ENCODE results near the gene GRK3. TPM values are rescaled to one million over a fixed set of nuclear protein-coding genes. Genes with fewer than 3 reads are reported as not detected.

GRK3 gene
- total and polyA plus RNA-seq, 2 donors (not counting 3 experiments of a cell fraction or from before 2014, with no cell fraction given) = 0.68 to 4.4 TPM

GRCh38 chr22:25546242-25546641, 18.2 kb upstream of the GRK3 start:
- dilution Hi-C loops (cut with MboI; ENCODE audit: extremely low pct_ligation_motif_present, low sequenced_read_pairs) (no loop called here), intact Hi-C loops (cut with micrococcal nuclease) (no loop called here)
- no TSS peak for BruUV-seq (replicated peaks)
- DNase-seq (ENCODE audit: low read depth, low spot score) = no peak
- Histone ChIP-seq H4K20me1 (replicated peaks; ENCODE audit: control insufficient read depth, extremely low read depth, insufficient read depth, low read length) (no peaks in the 10 kb centered on the region), H2AFZ (ENCODE audit: low read depth, low read length) (no peak overlapping the region), H3K27ac (ENCODE audit: insufficient read depth, low read depth, low read length) (no peak overlapping the region), H3K9ac (replicated peaks; ENCODE audit: extremely low read depth, insufficient read depth, low read length) (no peak overlapping the region), H3K4me3 (replicated peaks in 1 of 3; ENCODE audit: insufficient read depth in 1 of 3, low read depth in 1 of 3, low read length in 3 of 3) (no peak overlapping the region), H3K27me3 (ENCODE audit: control insufficient read depth in 2 of 2, insufficient read depth in 2 of 2, low read length in 2 of 2) (peaks cover 0 to 8% of the 10 kb centered on the region in 2 experiments), H3K36me3 (ENCODE audit: control insufficient read depth in 2 of 2, extremely low read depth in 1 of 2, insufficient read depth in 2 of 2, low read length in 2 of 2) (no peaks in the 10 kb centered on the region), H3K9me1 (replicated peaks; ENCODE audit: control insufficient read depth, extremely low read depth, insufficient read depth, low read length) (no peaks in the 10 kb centered on the region), H3K4me2 (ENCODE audit: insufficient read depth, low read length) (no peak overlapping the region), H3K79me2 (ENCODE audit: control insufficient read depth, insufficient read depth, low read length) (no peaks in the 10 kb centered on the region), H3K4me1 (ENCODE audit: control insufficient read depth, extremely low read depth, insufficient read depth, low read length) (no peaks in the 10 kb centered on the region), H3K9me3 (replicated peaks; ENCODE audit: control insufficient read depth, insufficient read depth, low read length) (no peaks in the 10 kb centered on the region)
- TF ChIP-seq GATA2 (IDR thresholded peaks at IDR 0.05; ENCODE audit: insufficient read depth, insufficient read length, low read depth, low read length) = no peak
- TF ChIP-seq MAX (IDR thresholded peaks at IDR 0.05; ENCODE audit: insufficient read depth, insufficient read length) = no peak
- no peak for TF ChIP-seq POLR2AphosphoS5 (IDR thresholded peaks at IDR 0.05; ENCODE audit: insufficient read depth, low read depth, low read length)
- no peak for TF ChIP-seq POLR2A (IDR thresholded peaks at IDR 0.05; ENCODE audit: low read depth, low read length)
- TF ChIP-seq JUN (IDR thresholded peaks at IDR 0.05; ENCODE audit: borderline replicate concordance, insufficient read depth, insufficient read length, low read depth) = no peak
- no peak for TF ChIP-seq FOS (IDR thresholded peaks at IDR 0.05; ENCODE audit: borderline replicate concordance, insufficient read depth, low read length)
- TF ChIP-seq, protein P1, sequence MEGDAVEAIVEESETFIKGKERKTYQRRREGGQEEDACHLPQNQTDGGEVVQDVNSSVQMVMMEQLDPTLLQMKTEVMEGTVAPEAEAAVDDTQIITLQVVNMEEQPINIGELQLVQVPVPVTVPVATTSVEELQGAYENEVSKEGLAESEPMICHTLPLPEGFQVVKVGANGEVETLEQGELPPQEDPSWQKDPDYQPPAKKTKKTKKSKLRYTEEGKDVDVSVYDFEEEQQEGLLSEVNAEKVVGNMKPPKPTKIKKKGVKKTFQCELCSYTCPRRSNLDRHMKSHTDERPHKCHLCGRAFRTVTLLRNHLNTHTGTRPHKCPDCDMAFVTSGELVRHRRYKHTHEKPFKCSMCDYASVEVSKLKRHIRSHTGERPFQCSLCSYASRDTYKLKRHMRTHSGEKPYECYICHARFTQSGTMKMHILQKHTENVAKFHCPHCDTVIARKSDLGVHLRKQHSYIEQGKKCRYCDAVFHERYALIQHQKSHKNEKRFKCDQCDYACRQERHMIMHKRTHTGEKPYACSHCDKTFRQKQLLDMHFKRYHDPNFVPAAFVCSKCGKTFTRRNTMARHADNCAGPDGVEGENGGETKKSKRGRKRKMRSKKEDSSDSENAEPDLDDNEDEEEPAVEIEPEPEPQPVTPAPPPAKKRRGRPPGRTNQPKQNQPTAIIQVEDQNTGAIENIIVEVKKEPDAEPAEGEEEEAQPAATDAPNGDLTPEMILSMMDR (IDR thresholded peaks at IDR 0.05; ENCODE audit: extremely low read depth in 1 of 2, insufficient read depth in 1 of 2, low read depth in 1 of 2, low read length in 2 of 2) = no peak
- TF ChIP-seq MYC (IDR thresholded peaks at IDR 0.05; ENCODE audit: low read depth, low read length) = no peak
- no peak for TF ChIP-seq EZH2 (IDR thresholded peaks at IDR 0.05; ENCODE audit: borderline replicate concordance, low read depth, low read length, severe bottlenecking)
- ChIA-PET POLR2A (no interaction called here), CTCF (interaction anchor here (1.0 kb wide), 1 partner anchor 46 kb away, joined by 3 read pairs; no protein-coding TSS in a partner anchor)
- no peak for FAIRE-seq
